Neural cell (in vitro differentiated cells): ENCODE results near the gene PRF1. TPM values are rescaled to one million over a fixed set of nuclear protein-coding genes. Genes with fewer than 3 reads are reported as not detected.

Experiments used
- H2AFZ ChIP-seq: fragments of 200-600, 300-800 bp; sonication (generic), shearing (Covaris generic); 2 replicates; pipeline ENCODE4 v1.6.0; 2014; ENCODE audit warnings: low read depth, mild to moderate bottlenecking, antibody characterized with exemption, low read length, moderate library complexity
- H3F3A ChIP-seq: fragments of 200-600 bp; shearing (Covaris generic); 2 replicates; pipeline ENCODE4 v1.6.1; 2016; ENCODE audit warnings: mild to moderate bottlenecking, moderate library complexity, mixed read lengths, antibody characterized with exemption, low read length; ENCODE audit not compliant: insufficient read depth, poor library complexity, severe bottlenecking
- H3K27ac ChIP-seq: fragments of 200-600, 300-800 bp; sonication (generic), shearing (Covaris generic); 2 replicates; pipeline ENCODE4 v1.5.1; 2014; ENCODE audit warnings: mild to moderate bottlenecking, low read length, moderate library complexity
- H3K27me3 ChIP-seq: fragments of 300-800, 200-600 bp; sonication (generic), shearing (Covaris generic); 2 replicates; pipeline ENCODE4 v1.6.0; 2014; ENCODE audit warnings: mild to moderate bottlenecking, low read depth, low read length, moderate library complexity; ENCODE audit not compliant: insufficient read depth
- H3K36me3 ChIP-seq: fragments of 300-800, 200-600 bp; sonication (generic), shearing (Covaris generic); 2 replicates; pipeline ENCODE4 v1.5.1; 2014; ENCODE audit warnings: mild to moderate bottlenecking, antibody characterized with exemption, low read length, moderate library complexity; ENCODE audit not compliant: insufficient read depth
- H3K4me2 ChIP-seq: fragments of 300-800, 200-600 bp; sonication (generic), shearing (Covaris generic); 2 replicates; pipeline ENCODE4 v1.6.0; 2014; ENCODE audit warnings: mild to moderate bottlenecking, low read length
- H3K4me3 ChIP-seq: fragments of 300-800, 200-600 bp; sonication (generic), shearing (Covaris generic); 2 replicates; pipeline ENCODE4 v1.5.1; 2014; ENCODE audit warnings: mild to moderate bottlenecking, low read length, moderate library complexity
- H3K79me2 ChIP-seq: fragments of 200-600 bp; shearing (Covaris generic); replicated peaks from 2 replicates; pipeline ENCODE4 v1.6.0; 2014; ENCODE audit warnings: mild to moderate bottlenecking, low read length, moderate library complexity; ENCODE audit not compliant: insufficient read depth
- H3K9ac ChIP-seq: fragments of 300-800, 200-600 bp; sonication (generic), shearing (Covaris generic); 2 replicates; pipeline ENCODE4 v1.6.1; 2016; ENCODE audit warnings: mild to moderate bottlenecking, low read length, mixed read lengths
- H3K9me2 ChIP-seq: fragments of 200-600 bp; shearing (Covaris generic); 2 replicates; pipeline ENCODE4 v1.6.1; 2016; ENCODE audit warnings: mild to moderate bottlenecking, low read length, mixed read lengths; ENCODE audit not compliant: insufficient read depth
- H3K9me3 ChIP-seq: fragments of 200-600, 300-800 bp; sonication (generic), shearing (Covaris generic); 2 replicates; pipeline ENCODE4 v1.6.1; 2016; ENCODE audit warnings: mild to moderate bottlenecking, mixed run types, low read length, moderate library complexity, mixed read lengths
- H4K20me1 ChIP-seq: fragments of 200-600 bp; shearing (Covaris generic); 2 replicates; pipeline ENCODE4 v1.6.1; 2016; ENCODE audit warnings: mild to moderate bottlenecking, mixed run types; ENCODE audit not compliant: insufficient read depth
- EP300 ChIP-seq: fragments of 450-650 bp; conservative IDR thresholded peaks from 2 replicates; pipeline ENCODE4 v1.6.1; 2014; ENCODE audit warnings: antibody characterized with exemption, mild to moderate bottlenecking, moderate library complexity; ENCODE audit not compliant: poor library complexity, severe bottlenecking
- EZH2 ChIP-seq: fragments of 200-600, 300-800 bp; shearing (Covaris generic), sonication (generic); IDR thresholded peaks from 2 replicates; pipeline ENCODE4 v1.6.1; 2014; ENCODE audit warnings: antibody characterized with exemption, low read length, borderline replicate concordance, mild to moderate bottlenecking; ENCODE audit not compliant: insufficient read depth, poor library complexity, severe bottlenecking
- MXI1 ChIP-seq: fragments of 450-650 bp; conservative IDR thresholded peaks from 2 replicates; pipeline ENCODE4 v1.6.1; 2014; ENCODE audit warnings: antibody characterized with exemption, mild to moderate bottlenecking; ENCODE audit not compliant: poor library complexity, severe bottlenecking
- POLR2AphosphoS5 ChIP-seq: IDR thresholded peaks from 2 replicates; pipeline ENCODE4 v1.6.1; 2012
- RAD21 ChIP-seq: fragments of 450-650 bp; conservative IDR thresholded peaks from 2 replicates; pipeline ENCODE4 v1.6.1; 2014; ENCODE audit warnings: antibody characterized with exemption, mild to moderate bottlenecking, moderate library complexity
- SMC3 ChIP-seq: fragments of 450-650 bp; conservative IDR thresholded peaks from 2 replicates; pipeline ENCODE4 v1.6.1; 2014; ENCODE audit warnings: antibody characterized with exemption, mild to moderate bottlenecking, moderate library complexity; ENCODE audit not compliant: poor library complexity
- TAF1 ChIP-seq: IDR thresholded peaks from 2 replicates; pipeline ENCODE4 v1.6.1; 2012; ENCODE audit warnings: low read depth
- polyA plus RNA-seq: library from polyadenylated mRNA; depleted of rRNA; stranded (reverse); fragments of >200 nt; gene quantifications from 2 replicates; pipeline ENCODE4 v1.2.3, GENCODE V29; 2014
- TF ChIP-seq, protein P1 (sequence below): fragments of 450-650 bp; IDR thresholded peaks from 2 replicates; pipeline ENCODE4 v1.5.1; 2014; ENCODE audit warnings: antibody characterized with exemption, mild to moderate bottlenecking, moderate library complexity; ENCODE audit not compliant: poor library complexity, severe bottlenecking
- TF ChIP-seq, protein P2 (sequence below): IDR thresholded peaks from 2 replicates; pipeline ENCODE4 v1.6.1; 2012; ENCODE audit warnings: borderline replicate concordance

Gene PRF1
- polyA plus RNA-seq, 1 donor from 2014 or later: not detected

DNA sequence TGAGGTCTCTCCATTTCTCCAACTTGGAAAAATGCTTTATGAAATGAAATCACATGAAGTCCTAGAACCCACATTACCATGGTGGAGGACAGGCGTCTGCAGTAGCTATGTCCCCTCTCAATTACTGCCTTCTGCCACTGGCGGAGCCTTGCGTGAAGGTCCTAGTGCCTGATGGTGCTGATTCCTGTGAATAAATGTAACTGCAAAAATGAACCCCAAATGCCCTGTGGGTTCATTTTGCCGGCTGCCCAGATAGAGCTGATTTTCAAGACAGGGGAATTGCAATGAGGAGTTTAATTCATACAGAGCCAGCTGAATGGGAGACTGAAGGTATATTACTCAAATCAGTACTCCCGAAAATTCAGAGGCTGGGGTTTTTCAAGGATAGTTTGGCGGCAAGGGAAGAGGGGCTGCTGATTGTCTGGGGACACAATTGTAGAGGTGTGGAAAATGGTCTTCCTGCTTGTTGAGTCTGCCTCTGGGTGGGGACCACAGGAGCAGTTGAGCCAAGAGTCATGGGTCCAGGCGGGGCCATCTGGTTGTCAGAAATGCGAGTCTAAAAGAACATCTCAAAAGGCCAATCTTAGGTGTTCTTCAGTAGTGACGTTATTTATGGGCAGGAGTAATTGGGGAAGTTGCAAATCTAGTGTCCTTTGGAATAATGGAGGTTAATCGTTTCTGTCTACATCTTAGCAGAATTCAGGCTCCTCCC is 13.5 kb downstream of the PRF1 start:
- Histone ChIP-seq H3F3A (no peaks in the 10 kb centered on the region), H3K9me3 (no peaks in the 10 kb centered on the region), H3K4me3 (no peak overlapping the region), H3K36me3 (no peaks in the 10 kb centered on the region), H2AFZ (no peak overlapping the region), H3K4me2 (no peak overlapping the region), H3K9me2 (no peaks in the 10 kb centered on the region), H3K79me2 (no peaks in the 10 kb centered on the region), H4K20me1 (no peaks in the 10 kb centered on the region), H3K9ac (no peak overlapping the region), H3K27me3 (no peaks in the 10 kb centered on the region), H3K27ac (no peak overlapping the region)
- TF ChIP-seq, protein P1, sequence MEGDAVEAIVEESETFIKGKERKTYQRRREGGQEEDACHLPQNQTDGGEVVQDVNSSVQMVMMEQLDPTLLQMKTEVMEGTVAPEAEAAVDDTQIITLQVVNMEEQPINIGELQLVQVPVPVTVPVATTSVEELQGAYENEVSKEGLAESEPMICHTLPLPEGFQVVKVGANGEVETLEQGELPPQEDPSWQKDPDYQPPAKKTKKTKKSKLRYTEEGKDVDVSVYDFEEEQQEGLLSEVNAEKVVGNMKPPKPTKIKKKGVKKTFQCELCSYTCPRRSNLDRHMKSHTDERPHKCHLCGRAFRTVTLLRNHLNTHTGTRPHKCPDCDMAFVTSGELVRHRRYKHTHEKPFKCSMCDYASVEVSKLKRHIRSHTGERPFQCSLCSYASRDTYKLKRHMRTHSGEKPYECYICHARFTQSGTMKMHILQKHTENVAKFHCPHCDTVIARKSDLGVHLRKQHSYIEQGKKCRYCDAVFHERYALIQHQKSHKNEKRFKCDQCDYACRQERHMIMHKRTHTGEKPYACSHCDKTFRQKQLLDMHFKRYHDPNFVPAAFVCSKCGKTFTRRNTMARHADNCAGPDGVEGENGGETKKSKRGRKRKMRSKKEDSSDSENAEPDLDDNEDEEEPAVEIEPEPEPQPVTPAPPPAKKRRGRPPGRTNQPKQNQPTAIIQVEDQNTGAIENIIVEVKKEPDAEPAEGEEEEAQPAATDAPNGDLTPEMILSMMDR: no peak
- TF ChIP-seq SMC3: no peak
- TF ChIP-seq EZH2: no peak
- TF ChIP-seq EP300: no peak
- TF ChIP-seq POLR2AphosphoS5: no peak
- no peak for TF ChIP-seq MXI1
- TF ChIP-seq RAD21: no peak
- no peak for TF ChIP-seq TAF1
- TF ChIP-seq, protein P2, sequence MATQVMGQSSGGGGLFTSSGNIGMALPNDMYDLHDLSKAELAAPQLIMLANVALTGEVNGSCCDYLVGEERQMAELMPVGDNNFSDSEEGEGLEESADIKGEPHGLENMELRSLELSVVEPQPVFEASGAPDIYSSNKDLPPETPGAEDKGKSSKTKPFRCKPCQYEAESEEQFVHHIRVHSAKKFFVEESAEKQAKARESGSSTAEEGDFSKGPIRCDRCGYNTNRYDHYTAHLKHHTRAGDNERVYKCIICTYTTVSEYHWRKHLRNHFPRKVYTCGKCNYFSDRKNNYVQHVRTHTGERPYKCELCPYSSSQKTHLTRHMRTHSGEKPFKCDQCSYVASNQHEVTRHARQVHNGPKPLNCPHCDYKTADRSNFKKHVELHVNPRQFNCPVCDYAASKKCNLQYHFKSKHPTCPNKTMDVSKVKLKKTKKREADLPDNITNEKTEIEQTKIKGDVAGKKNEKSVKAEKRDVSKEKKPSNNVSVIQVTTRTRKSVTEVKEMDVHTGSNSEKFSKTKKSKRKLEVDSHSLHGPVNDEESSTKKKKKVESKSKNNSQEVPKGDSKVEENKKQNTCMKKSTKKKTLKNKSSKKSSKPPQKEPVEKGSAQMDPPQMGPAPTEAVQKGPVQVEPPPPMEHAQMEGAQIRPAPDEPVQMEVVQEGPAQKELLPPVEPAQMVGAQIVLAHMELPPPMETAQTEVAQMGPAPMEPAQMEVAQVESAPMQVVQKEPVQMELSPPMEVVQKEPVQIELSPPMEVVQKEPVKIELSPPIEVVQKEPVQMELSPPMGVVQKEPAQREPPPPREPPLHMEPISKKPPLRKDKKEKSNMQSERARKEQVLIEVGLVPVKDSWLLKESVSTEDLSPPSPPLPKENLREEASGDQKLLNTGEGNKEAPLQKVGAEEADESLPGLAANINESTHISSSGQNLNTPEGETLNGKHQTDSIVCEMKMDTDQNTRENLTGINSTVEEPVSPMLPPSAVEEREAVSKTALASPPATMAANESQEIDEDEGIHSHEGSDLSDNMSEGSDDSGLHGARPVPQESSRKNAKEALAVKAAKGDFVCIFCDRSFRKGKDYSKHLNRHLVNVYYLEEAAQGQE: no peak

DNA sequence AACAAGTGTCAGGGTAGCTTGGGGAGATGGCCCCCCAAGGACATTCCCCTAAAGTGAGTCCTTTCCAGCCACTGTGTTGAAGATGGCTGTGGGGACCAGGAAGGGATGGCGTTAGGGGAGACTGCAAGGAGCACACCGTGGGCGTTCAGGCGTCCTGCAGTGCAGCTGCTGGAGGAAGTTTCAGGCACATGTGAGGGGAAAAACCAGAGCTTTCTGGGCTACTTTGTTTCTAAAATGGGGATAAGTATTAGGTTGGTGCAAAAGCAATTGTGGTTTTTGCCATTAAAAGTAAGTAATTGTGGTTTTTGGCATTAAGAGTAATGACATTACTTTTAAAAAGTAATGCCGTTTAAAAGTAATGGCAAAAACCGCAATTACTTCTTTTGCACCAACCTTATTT is 14.3 kb downstream of the PRF1 start:
- H3K9me2 ChIP-seq: no peaks in the 10 kb centered on the region
- no peak overlapping the region for H3K4me3 ChIP-seq
- no peaks in the 10 kb centered on the region for H3K79me2 ChIP-seq
- H3K27me3 ChIP-seq: no peaks in the 10 kb centered on the region
- TF ChIP-seq SMC3: no peak
- no peak for TF ChIP-seq EP300
- TF ChIP-seq RAD21: no peak
- TF ChIP-seq, protein P1: no peak
- no peak overlapping the region for H3K9ac ChIP-seq
- H3K4me2 ChIP-seq: no peak overlapping the region
- H3K36me3 ChIP-seq: no peaks in the 10 kb centered on the region
- no peaks in the 10 kb centered on the region for H3F3A ChIP-seq
- no peaks in the 10 kb centered on the region for H3K9me3 ChIP-seq
- H2AFZ ChIP-seq: no peak overlapping the region
- no peaks in the 10 kb centered on the region for H4K20me1 ChIP-seq
- H3K27ac ChIP-seq: no peak overlapping the region
